Neural progenitor cell (in vitro differentiated cells): ENCODE measurements around the gene MYL10.

Experiments
- CTCF ChIP-seq: fragments of 200-600 bp; sonication (generic); IDR thresholded peaks from 2 replicates; pipeline ENCODE4 v1.5.1; 2017; ENCODE audit warnings: antibody characterized with exemption, mild to moderate bottlenecking
- EZH2 ChIP-seq: fragments of 200-600 bp; sonication (generic); IDR thresholded peaks from 2 replicates; pipeline ENCODE4 v1.6.1; 2017; ENCODE audit warnings: antibody characterized with exemption, mild to moderate bottlenecking, moderate library complexity

GRCh38 chr7:101659706-101660105 is 30.6 kb upstream of the MYL10 start:
- TF ChIP-seq CTCF: no peak
- TF ChIP-seq EZH2: no peak
